Hepatocyte (in vitro differentiated cells): ENCODE measurements around the gene DCAF16.

Experiments used
- CTCF ChIP-seq: fragments of 200-600 bp; sonication (generic); IDR thresholded peaks from 2 replicates; pipeline ENCODE4 v1.5.1; 2016; ENCODE audit warnings: antibody characterized with exemption, mild to moderate bottlenecking; ENCODE audit not compliant: poor library complexity
- EZH2 ChIP-seq: fragments of 200-600 bp; sonication (generic); IDR thresholded peaks from 2 replicates; pipeline ENCODE4 v1.6.1; 2016; ENCODE audit warnings: antibody characterized with exemption, mild to moderate bottlenecking, borderline replicate concordance

DNA sequence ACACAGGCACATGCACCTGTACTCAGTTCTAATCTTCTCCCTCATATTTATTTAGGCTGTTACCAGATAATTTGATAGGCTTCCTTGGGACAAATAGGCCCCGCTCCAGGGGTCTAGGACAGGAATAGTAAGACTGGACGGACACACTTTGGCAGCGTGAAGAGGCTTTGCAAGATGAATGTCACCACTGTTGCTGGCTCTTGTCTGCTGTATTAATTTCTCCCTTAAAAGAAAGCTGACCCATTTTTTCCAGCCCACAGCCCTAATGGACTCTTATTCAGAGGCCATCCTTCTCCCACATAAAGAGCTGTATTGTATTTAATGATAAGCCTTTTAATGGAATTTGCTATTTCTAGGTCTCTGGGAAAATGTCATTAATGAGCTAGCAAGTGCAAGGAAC lies 47.1 kb downstream of the DCAF16 start:
- TF ChIP-seq CTCF (no peak), EZH2 (no peak)
